K562 (cell line): ENCODE results near the gene ZNF556. TPM values are rescaled to one million over a fixed set of nuclear protein-coding genes. Genes with fewer than 3 reads are reported as not detected.

Experiments used
- ATAC-seq: fragments of 200-7000 bp; cut with Tn5 transposase; 3 replicates; pipeline ENCODE4 v1.9.1; 2020; ENCODE audit warnings: moderate library complexity
- BruUV-seq: library from RNA; stranded (reverse); fragments of 400-500 nt; replicated peaks from 2 replicates; lab custom pipeline; 2021; lab: Mats Ljungman, UMichigan
- CTCF ChIA-PET: fragments of 300-600 bp; formaldehyde crosslinking; extraction: SDS; loops from one replicate; lab custom pipeline; 2021; ENCODE audit warnings: low intra/inter-chr PET ratio; lab: Yijun Ruan, JAX
- POLR2A ChIA-PET: fragments of 300-600, 350-650 bp; sonication (Branson Sonifier 250); formaldehyde crosslinking; extraction: SDS; loops from one replicate; lab custom pipeline; 2021; ENCODE audit warnings: antibody characterized with exemption, inconsistent platforms; lab: Yijun Ruan, JAX
- DNase-seq, 4 experiments: peaks; one replicate each; pipeline versions ENCODE4 v3.0.0 to v3.0.0-alpha.2; 2011 to 2018; ENCODE audit warnings: low spot score in 3 of 4, mixed read lengths in 3 of 4; ENCODE audit errors: extremely low read depth in 1 of 4
- FAIRE-seq: peaks from 2 replicates; lab custom pipeline; 2011; peaks lifted over from hg19 to GRCh38; lab: Jason Lieb, UNC
- H2AFZ ChIP-seq: 2 replicates; pipeline ENCODE4 v1.6.0; 2011; ENCODE audit warnings: low read depth, low read length, control low read depth, inconsistent platforms
- H3K27ac ChIP-seq: fragments of 200-600 bp; 3 replicates; pipeline ENCODE4 v1.8.0; 2011; ENCODE audit warnings: low read depth, mild to moderate bottlenecking, control low read depth, inconsistent platforms, low read length, moderate library complexity, mixed read lengths; ENCODE audit errors: extremely low read depth
- H3K27me3 ChIP-seq, 2 experiments: fragments of 300-600 bp in 1 of 2; 2 replicates in 1 of 2; 3 replicates in 1 of 2; pipeline versions ENCODE4 v1.6.0 to v1.8.0; 2011; ENCODE audit warnings: inconsistent platforms in 2 of 2, low read length in 2 of 2, mild to moderate bottlenecking in 1 of 2, mixed read lengths in 1 of 2, moderate library complexity in 1 of 2; ENCODE audit not compliant: control insufficient read depth in 2 of 2, insufficient read depth in 2 of 2
- H3K36me3 ChIP-seq: fragments of 300-600 bp; 3 replicates; pipeline ENCODE4 v1.8.0; 2011; ENCODE audit warnings: mild to moderate bottlenecking, low read length, inconsistent platforms; ENCODE audit not compliant: control insufficient read depth, insufficient read depth
- H3K4me1 ChIP-seq, 2 experiments: fragments of 200-600 bp in 1 of 2; replicated peaks in 1 of 2; 2 replicates in 1 of 2; 3 replicates in 1 of 2; pipeline versions ENCODE4 v1.5.1 to v1.8.0; 2011; ENCODE audit warnings: inconsistent platforms in 2 of 2, low read length in 2 of 2, mild to moderate bottlenecking in 1 of 2, mixed read lengths in 1 of 2, moderate library complexity in 1 of 2; ENCODE audit not compliant: control insufficient read depth in 2 of 2, insufficient read depth in 2 of 2
- H3K4me2 ChIP-seq: 2 replicates; pipeline ENCODE4 v1.6.1; 2011; ENCODE audit warnings: low read length, control low read depth, inconsistent platforms, mixed read lengths; ENCODE audit not compliant: insufficient read depth
- H3K4me3 ChIP-seq: fragments of 200-600 bp; sonication (generic), shearing (Covaris generic); 2 replicates; pipeline ENCODE4 v1.5.1; 2016; ENCODE audit warnings: control low read depth, inconsistent platforms
- H3K79me2 ChIP-seq: fragments of 200-600 bp; 3 replicates; pipeline ENCODE4 v1.8.0; 2011; ENCODE audit warnings: low read length, inconsistent platforms; ENCODE audit not compliant: control insufficient read depth, insufficient read depth
- H3K9ac ChIP-seq, 2 experiments: 2 replicates each; pipeline versions ENCODE4 v1.6.0 to v1.6.1; 2011; ENCODE audit warnings: low read depth in 2 of 2, low read length in 2 of 2, control low read depth in 1 of 2, inconsistent platforms in 1 of 2, mild to moderate bottlenecking in 1 of 2, mixed read lengths in 1 of 2; ENCODE audit not compliant: insufficient read depth in 1 of 2
- H3K9me1 ChIP-seq: one replicate; pipeline ENCODE4 v1.6.0; 2011; ENCODE audit warnings: inconsistent platforms, mild to moderate bottlenecking, low read length, moderate library complexity; ENCODE audit not compliant: control insufficient read depth, insufficient read depth
- H3K9me3 ChIP-seq: replicated peaks from 2 replicates; pipeline ENCODE4 v1.5.1; 2011; ENCODE audit warnings: low read depth, low read length, inconsistent platforms; ENCODE audit not compliant: control insufficient read depth, insufficient read depth
- H4K20me1 ChIP-seq: replicated peaks from 2 replicates; pipeline ENCODE4 v1.6.1; 2011; ENCODE audit warnings: low read length, inconsistent platforms, mixed read lengths; ENCODE audit not compliant: control insufficient read depth, insufficient read depth
- ASH1L ChIP-seq: fragments of 450-650 bp; IDR thresholded peaks from 2 replicates; pipeline ENCODE4 v1.6.1; 2018; ENCODE audit warnings: borderline replicate concordance, mild to moderate bottlenecking, low read depth; ENCODE audit not compliant: partially characterized antibody
- DNMT1 ChIP-seq: fragments of 450-650 bp; IDR thresholded peaks from 2 replicates; pipeline ENCODE4 v1.6.1; 2016; ENCODE audit warnings: antibody characterized with exemption, mild to moderate bottlenecking
- GTF2E2 ChIP-seq: fragments of 200-800 bp; sonication (Bioruptor generic); IDR thresholded peaks from 2 replicates; pipeline ENCODE4 v1.6.1; 2016; ENCODE audit warnings: missing genetic modification characterization, missing compliant biosample characterization
- HLTF ChIP-seq: fragments of 450-650 bp; IDR thresholded peaks from 2 replicates; pipeline ENCODE4 v1.6.1; 2016
- JUN ChIP-seq, 2 experiments: sonication (generic) in 1 of 2; formaldehyde crosslinking in 1 of 2; IDR thresholded peaks; 2 replicates each; pipeline versions ENCODE4 v1.6.1 to v1.8.0; 2012 to 2022; ENCODE audit warnings: borderline replicate concordance in 2 of 2, mild to moderate bottlenecking in 2 of 2, improper control_type of control experiment in 1 of 2, low read depth in 1 of 2, low read length in 1 of 2, missing genetic modification reagents in 1 of 2
- KAT8 ChIP-seq: fragments of 450-650 bp; IDR thresholded peaks from 2 replicates; pipeline ENCODE4 v1.6.1; 2016; ENCODE audit warnings: low read depth, mild to moderate bottlenecking
- POLR2B ChIP-seq: fragments of 450-650 bp; IDR thresholded peaks from 2 replicates; pipeline ENCODE4 v1.6.1; 2018; ENCODE audit warnings: low read depth; ENCODE audit not compliant: partially characterized antibody
- THRAP3 ChIP-seq: fragments of 450-650 bp; IDR thresholded peaks from 2 replicates; pipeline ENCODE4 v1.6.1; 2016; ENCODE audit warnings: mild to moderate bottlenecking, inconsistent platforms, borderline replicate concordance
- THRB ChIP-seq: fragments of 450-650 bp; formaldehyde crosslinking; conservative IDR thresholded peaks from 2 replicates; pipeline ENCODE4 v1.4.0; 2022; ENCODE audit warnings: mild to moderate bottlenecking, missing genetic modification characterization
- ZBTB26 ChIP-seq: fragments of 450-650 bp; formaldehyde crosslinking; IDR thresholded peaks from 2 replicates; pipeline ENCODE4 v1.4.0; 2022; ENCODE audit warnings: missing genetic modification characterization
- ZFP30 ChIP-seq: fragments of 250-450 bp; sonication (Bioruptor Pico); IDR thresholded peaks from 2 replicates; pipeline ENCODE4 v1.8.0; 2022; ENCODE audit warnings: moderate library complexity, mild to moderate bottlenecking, inconsistent platforms, borderline replicate concordance
- WGBS: fragments of 100-300 bp; shearing (Covaris generic); methylation state at CpG from one replicate; pipeline ENCODE4 v1.1.6; 2016; ENCODE audit warnings: low coverage, mixed read lengths; ENCODE audit not compliant: insufficient coverage; ENCODE audit errors: missing lambda C conversion rate; 5-methylcytosine and 5-hydroxymethylcytosine counted together
- in situ Hi-C: fragments of 300-500 bp; cut with MboI; formaldehyde crosslinking; loops from 4 replicates; pipeline ENCODE4 v1.15.0; 2018; ENCODE audit warnings: inconsistent platforms, mixed read lengths
- intact Hi-C: fragments of 100-400 bp; cut with micrococcal nuclease; formaldehyde crosslinking; loops from 2 replicates; pipeline ENCODE4 v1.14.2; 2022
- polyA plus RNA-seq, 8 experiments: library from polyadenylated mRNA; depleted of rRNA in 4 of 8; stranded (reverse) in 5 of 8; unstranded in 3 of 8; fragments of >200 nt; fragmentation: Nextera tagmentation in 2 of 8; fragmentation: Illumina TruSeq in 1 of 8; extraction: Ambion mirVana in 2 of 8; extraction: Trizol in 1 of 8; gene quantifications; 2 replicates each; pipeline versions ENCODE4 v1.2.1 to v1.2.3, GENCODE V29; 2011 to 2014; ENCODE audit warnings: inconsistent platforms in 1 of 8, missing spikeins in 1 of 8
- total RNA-seq, 7 experiments: library from RNA; depleted of rRNA in 6 of 7; stranded (reverse); fragments of >200 nt in 6 of 7; fragmentation: Illumina TruSeq in 2 of 7; extraction: Trizol in 2 of 7; gene quantifications; 2 replicates each; pipeline versions ENCODE4 v1.2.1 to v1.2.3, GENCODE V29; 2011 to 2021; ENCODE audit warnings: low replicate concordance in 1 of 7

Gene ZNF556
- total and polyA plus RNA-seq, 9 of the 15 experiments (the other 6 are each of a cell fraction or from before 2014, with no cell fraction given), result 0.01 to 0.36 (median 0.10) TPM; not detected in 1

DNA sequence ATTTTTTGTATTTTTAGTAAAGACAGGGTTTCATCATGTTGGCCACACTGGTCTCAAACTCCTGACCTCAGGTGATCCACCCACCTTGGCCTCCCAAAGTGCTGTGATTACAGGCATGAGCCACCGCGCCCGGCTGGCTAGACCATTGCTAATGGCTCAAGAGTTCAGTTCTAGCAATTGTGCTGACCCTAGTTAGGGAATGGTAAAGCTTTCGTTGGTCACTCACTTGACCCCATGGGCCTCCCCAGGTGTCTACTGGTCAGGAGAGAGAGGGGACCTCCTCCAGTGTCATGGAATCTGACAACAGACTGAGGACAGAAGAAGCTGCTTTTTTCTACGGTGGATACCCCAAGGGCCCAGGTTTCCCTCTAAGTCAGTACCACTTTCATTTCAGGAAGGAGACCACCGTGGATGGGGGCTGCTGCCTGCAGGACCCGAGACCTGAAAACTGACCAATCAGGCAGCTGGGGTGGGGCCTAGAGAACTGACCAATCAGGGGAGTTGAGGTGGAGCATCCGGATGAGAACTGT, 575 bp upstream of the ZNF556 start:
- Histone ChIP-seq H3K9ac (no peak overlapping the region), H3K4me1 (peaks cover 12 to 21% of the 10 kb centered on the region in 2 experiments; a peak in 4 of 5 replicates)
- TF ChIP-seq HLTF, result no peak
- no peak for TF ChIP-seq ZBTB26 (CRISPR knock-in tag)
- TF ChIP-seq GTF2E2 (tag), result no peak
- TF ChIP-seq THRAP3, result no peak
- TF ChIP-seq DNMT1, result no peak
- TF ChIP-seq ZFP30 (CRISPR knock-in tag), result no peak
- TF ChIP-seq ASH1L, result no peak
- no peak for TF ChIP-seq POLR2B
- no peak for TF ChIP-seq KAT8
- TF ChIP-seq JUN (IDR thresholded peaks at IDR 0.05; ENCODE audit: borderline replicate concordance, low read depth, low read length), result no peak
- TF ChIP-seq JUN (CRISPR knock-in tag; IDR thresholded peaks at IDR 0.05; ENCODE audit: borderline replicate concordance), result no peak
- TF ChIP-seq THRB (CRISPR knock-in tag), result no peak
- TF ChIP-seq, all 486 proteins: peak for 0
- Histone ChIP-seq H3K27me3 (no peaks in the 10 kb centered on the region; a peak in 1 of 5 replicates), H3K9me3 (peaks cover 4% of the 10 kb centered on the region), H3K9me1 (no peaks in the 10 kb centered on the region), H3K36me3 (no peaks in the 10 kb centered on the region), H2AFZ (no peak overlapping the region), H3K27ac (no peak overlapping the region), H3K4me3 (no peak overlapping the region), H3K79me2 (no peaks in the 10 kb centered on the region), H4K20me1 (no peaks in the 10 kb centered on the region), H3K4me2 (0 out of 2 replicates have a peak overlapping the region, but pooled peaks have one; percentile 1)
- ATAC-seq (no peak), FAIRE-seq (no peak), DNase-seq (no peak)
- CTCF ChIA-PET, result no interaction called here
- 58% methylated on average over 8 of the region's 8 CpGs for whole genome bisulfite sequencing
- POLR2A ChIA-PET, result interaction anchor here (0.6 kb wide), 1 partner anchor 144 kb away, joined by 3 read pairs; no protein-coding TSS in a partner anchor
- BruUV-seq, result no TSS peak
- intact Hi-C loops (no loop called here), in situ Hi-C loops (no loop called here)
